ENCODE results near the gene COL4A2. TPM values are rescaled to one million over a fixed set of nuclear protein-coding genes. Genes with fewer than 3 reads are reported as not detected.

COL4A2 gene
- total RNA-seq, 2 experiments from 2014 or later: not detected

GRCh38 chr13:110285991-110286832 lies 20.9 kb upstream of the COL4A2 start:
- POLR2A ChIA-PET: no interaction called here
- Mint-ChIP-seq H3K4me1 (ENCODE audit: low read depth) (no peaks in the 10 kb centered on the region), H3K4me3 (no peak overlapping the region), H3K9me3 (ENCODE audit: insufficient read depth) (no peaks in the 10 kb centered on the region), H3K27ac (no peak overlapping the region), H3K27me3 (ENCODE audit: low read depth) (peaks cover 5% of the 10 kb centered on the region), H3K36me3 (ENCODE audit: low read depth) (no peaks in the 10 kb centered on the region)
- no peak for DNase-seq
- CTCF ChIA-PET: no interaction called here
- ATAC-seq: no peak

DNA sequence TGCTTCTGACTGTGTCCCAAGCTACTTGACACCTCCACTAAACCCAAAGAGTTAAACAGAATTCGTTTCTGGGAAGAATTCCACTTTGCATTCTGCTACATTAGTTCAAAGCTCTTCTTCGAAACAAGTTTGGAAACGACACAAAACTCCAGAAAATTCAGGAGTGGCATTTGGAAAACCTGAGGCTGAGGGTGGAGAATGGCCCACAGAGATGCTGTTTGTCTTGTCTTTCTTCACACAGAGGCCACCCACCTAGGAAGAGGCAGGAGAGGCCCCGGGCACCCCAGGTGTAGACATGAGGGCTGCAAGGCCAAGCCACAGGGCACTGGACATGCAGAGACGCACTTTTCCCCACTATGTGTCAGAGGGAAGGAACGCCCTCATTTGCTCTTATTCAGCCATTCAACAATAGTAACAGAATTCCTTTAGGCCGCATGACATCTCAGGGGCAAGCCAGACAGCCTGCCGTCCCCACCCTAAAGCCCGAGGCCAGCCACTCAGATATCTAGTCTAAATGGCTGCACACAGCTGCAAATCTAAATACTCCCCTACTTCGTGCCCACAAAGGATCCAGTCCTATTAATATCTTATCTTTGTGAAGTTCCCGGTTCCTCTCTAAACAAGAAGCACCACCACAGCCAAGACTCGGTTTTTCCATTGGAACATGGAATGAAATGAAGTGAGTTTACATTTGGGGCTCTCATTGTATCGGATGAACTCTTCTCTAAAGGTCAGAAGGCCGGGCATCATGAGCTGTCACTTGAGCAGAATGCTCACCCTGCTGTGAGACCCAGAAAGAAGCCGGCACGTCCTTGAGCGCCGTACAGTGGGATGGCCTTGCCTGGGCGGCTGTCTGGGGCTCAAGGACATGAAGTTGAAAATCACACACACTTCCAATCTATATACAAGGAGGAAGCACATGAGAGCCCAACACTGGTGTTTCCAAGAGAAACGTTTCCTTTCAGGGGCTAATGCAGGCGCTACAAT lies 20.0 kb upstream of the COL4A2 start:
- ATAC-seq (no peak), DNase-seq (no peak)
- Mint-ChIP-seq H3K4me3 (no peak overlapping the region), H3K27ac (no peak overlapping the region), H3K4me1 (ENCODE audit: low read depth) (no peaks in the 10 kb centered on the region), H3K36me3 (ENCODE audit: low read depth) (no peaks in the 10 kb centered on the region), H3K27me3 (ENCODE audit: low read depth) (no peaks in the 10 kb centered on the region), H3K9me3 (ENCODE audit: insufficient read depth) (no peaks in the 10 kb centered on the region)
- ChIA-PET CTCF (no interaction called here), POLR2A (no interaction called here)

GRCh38 chr13:110289174-110289573 lies 17.9 kb upstream of the COL4A2 start:
- Mint-ChIP-seq H3K27me3 (ENCODE audit: low read depth) (peaks cover 2% of the 10 kb centered on the region), H3K4me1 (ENCODE audit: low read depth) (no peaks in the 10 kb centered on the region), H3K4me3 (no peak overlapping the region), H3K36me3 (ENCODE audit: low read depth) (no peaks in the 10 kb centered on the region), H3K27ac (no peak overlapping the region), H3K9me3 (ENCODE audit: insufficient read depth) (no peaks in the 10 kb centered on the region)
- CTCF ChIA-PET: no interaction called here
- ATAC-seq: no peak
- DNase-seq: no peak
- POLR2A ChIA-PET: no interaction called here

DNA sequence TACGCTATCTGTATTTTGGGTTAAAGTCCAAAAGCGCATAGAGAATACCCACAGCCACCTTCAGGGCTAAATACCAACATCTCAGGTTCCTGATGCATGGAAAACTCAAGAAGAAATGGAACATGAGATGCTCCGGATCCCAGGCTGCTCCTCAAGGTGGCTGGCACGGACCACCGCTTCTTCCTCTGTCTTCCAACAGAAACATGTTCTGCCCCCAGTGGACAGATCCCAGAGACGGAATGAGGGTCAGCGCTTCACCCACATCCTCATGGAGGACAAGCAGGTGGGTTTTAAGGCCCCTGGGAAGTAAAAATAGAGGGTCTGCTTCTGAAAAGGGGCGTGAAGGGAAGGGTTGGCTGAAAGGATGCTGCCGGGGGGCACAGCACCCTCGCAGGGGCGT lies 17.4 kb upstream of the COL4A2 start:
- H3K9me3 Mint-ChIP-seq (ENCODE audit: insufficient read depth): no peaks in the 10 kb centered on the region
- H3K4me1 Mint-ChIP-seq (ENCODE audit: low read depth): no peaks in the 10 kb centered on the region
- H3K27me3 Mint-ChIP-seq (ENCODE audit: low read depth): peaks cover 3% of the 10 kb centered on the region
- DNase-seq: no peak
- H3K36me3 Mint-ChIP-seq (ENCODE audit: low read depth): no peaks in the 10 kb centered on the region
- no peak for ATAC-seq
- CTCF ChIA-PET: no interaction called here
- H3K4me3 Mint-ChIP-seq: no peak overlapping the region
- POLR2A ChIA-PET: no interaction called here
- no peak overlapping the region for H3K27ac Mint-ChIP-seq

DNA sequence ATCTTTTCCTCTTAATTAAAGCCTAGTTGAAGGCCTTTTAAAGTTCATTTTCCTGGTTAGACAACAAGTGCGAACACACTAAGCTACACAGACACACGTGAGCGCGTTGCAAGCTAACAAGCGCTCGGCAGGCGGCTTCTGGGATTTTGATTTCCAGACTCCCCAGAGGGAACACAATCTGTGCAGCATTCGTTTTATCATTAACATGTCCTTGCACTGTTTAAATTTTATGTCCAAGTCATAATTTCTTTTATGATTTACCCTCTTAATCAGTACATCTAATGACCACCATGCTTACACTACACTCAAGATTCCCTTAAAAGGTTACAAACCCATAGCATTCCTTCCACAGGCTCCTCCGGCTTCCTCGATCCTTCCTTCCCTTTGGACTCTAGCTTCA lies 16.9 kb upstream of the COL4A2 start:
- H3K36me3 Mint-ChIP-seq (ENCODE audit: low read depth): no peaks in the 10 kb centered on the region
- POLR2A ChIA-PET: no interaction called here
- no peak overlapping the region for H3K4me3 Mint-ChIP-seq
- no peak overlapping the region for H3K27ac Mint-ChIP-seq
- H3K9me3 Mint-ChIP-seq (ENCODE audit: insufficient read depth): no peaks in the 10 kb centered on the region
- peaks cover 3% of the 10 kb centered on the region for H3K27me3 Mint-ChIP-seq (ENCODE audit: low read depth)
- no peaks in the 10 kb centered on the region for H3K4me1 Mint-ChIP-seq (ENCODE audit: low read depth)
- no peak for ATAC-seq
- DNase-seq: no peak
- CTCF ChIA-PET: no interaction called here

DNA sequence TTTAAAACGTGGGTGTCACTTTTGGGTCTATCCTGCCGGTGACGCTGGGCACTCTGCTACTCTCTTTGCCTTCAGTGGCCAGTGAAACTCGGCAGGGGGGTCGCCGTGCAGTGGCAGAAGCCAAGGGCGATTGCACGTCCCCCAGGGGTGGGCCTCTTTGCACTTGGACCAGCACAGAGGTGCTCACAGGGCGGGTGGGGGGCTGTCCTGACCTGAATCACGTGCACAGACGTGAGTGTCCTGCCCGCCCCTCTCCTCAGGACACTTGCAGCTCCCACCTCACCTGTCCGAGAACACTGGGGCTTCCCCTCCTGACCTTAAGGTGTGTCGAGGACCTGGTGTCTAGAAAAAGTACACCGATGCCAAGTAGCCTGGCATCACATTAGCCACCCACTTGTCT lies 16.3 kb upstream of the COL4A2 start:
- Mint-ChIP-seq H3K9me3 (ENCODE audit: insufficient read depth) (no peaks in the 10 kb centered on the region), H3K27me3 (ENCODE audit: low read depth) (peaks cover 3% of the 10 kb centered on the region), H3K36me3 (ENCODE audit: low read depth) (no peaks in the 10 kb centered on the region), H3K4me1 (ENCODE audit: low read depth) (no peaks in the 10 kb centered on the region), H3K27ac (no peak overlapping the region), H3K4me3 (no peak overlapping the region)
- no peak for DNase-seq
- ATAC-seq: no peak
- CTCF ChIA-PET: no interaction called here
- POLR2A ChIA-PET: no interaction called here

- no peaks in the 10 kb centered on the region for H3K9me3 Mint-ChIP-seq (ENCODE audit: insufficient read depth)
- no peak for ATAC-seq
- no peak overlapping the region for H3K27ac Mint-ChIP-seq
- no peak for DNase-seq
- H3K4me3 Mint-ChIP-seq: no peak overlapping the region
- peaks cover 3% of the 10 kb centered on the region for H3K27me3 Mint-ChIP-seq (ENCODE audit: low read depth)
- no peaks in the 10 kb centered on the region for H3K36me3 Mint-ChIP-seq (ENCODE audit: low read depth)
- CTCF ChIA-PET: no interaction called here
- POLR2A ChIA-PET: no interaction called here
- no peaks in the 10 kb centered on the region for H3K4me1 Mint-ChIP-seq (ENCODE audit: low read depth)
Observed at GRCh38 chr13:110291286-110291685, 15.8 kb upstream of the COL4A2 start.

- H3K27me3 Mint-ChIP-seq (ENCODE audit: low read depth): peaks cover 9% of the 10 kb centered on the region
- CTCF ChIA-PET: no interaction called here
Observed at GRCh38 chr13:110293037-110293436, 14.0 kb upstream of the COL4A2 start.

DNA sequence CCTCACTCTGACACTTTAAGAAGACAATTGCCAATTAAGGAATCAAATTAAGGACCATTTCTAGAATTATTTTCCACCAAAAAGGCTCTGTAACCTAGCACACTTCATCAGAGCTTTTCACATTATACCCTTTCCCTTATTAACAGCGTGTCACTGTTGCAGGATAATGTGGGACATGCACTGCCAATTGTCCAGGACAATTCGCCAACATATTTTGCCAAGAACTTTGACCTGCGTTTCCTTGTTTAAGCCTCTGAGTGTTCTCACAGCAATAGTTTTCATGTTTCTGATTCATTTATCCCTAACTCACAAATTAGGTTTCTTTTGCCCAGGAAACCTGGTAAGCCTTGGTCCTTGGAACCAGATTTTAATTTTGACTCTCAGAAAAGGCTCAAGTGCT lies 13.4 kb upstream of the COL4A2 start:
- H3K9me3 Mint-ChIP-seq (ENCODE audit: insufficient read depth): no peaks in the 10 kb centered on the region
- ATAC-seq: no peak
- no peak overlapping the region for H3K27ac Mint-ChIP-seq
- peaks cover 13% of the 10 kb centered on the region for H3K27me3 Mint-ChIP-seq (ENCODE audit: low read depth)
- POLR2A ChIA-PET: no interaction called here
- peaks cover 4% of the 10 kb centered on the region for H3K4me1 Mint-ChIP-seq (ENCODE audit: low read depth)
- DNase-seq: no peak
- H3K36me3 Mint-ChIP-seq (ENCODE audit: low read depth): no peaks in the 10 kb centered on the region
- CTCF ChIA-PET: no interaction called here
- no peak overlapping the region for H3K4me3 Mint-ChIP-seq

More at GRCh38 chr13:110293037-110293436, 14.0 kb upstream of the COL4A2 start:
- no peak for DNase-seq
- POLR2A ChIA-PET: no interaction called here
- H3K36me3 Mint-ChIP-seq (ENCODE audit: low read depth): no peaks in the 10 kb centered on the region
- H3K4me1 Mint-ChIP-seq (ENCODE audit: low read depth): no peaks in the 10 kb centered on the region
- H3K9me3 Mint-ChIP-seq (ENCODE audit: insufficient read depth): no peaks in the 10 kb centered on the region
- no peak overlapping the region for H3K27ac Mint-ChIP-seq
- no peak overlapping the region for H3K4me3 Mint-ChIP-seq
- no peak for ATAC-seq

DNA sequence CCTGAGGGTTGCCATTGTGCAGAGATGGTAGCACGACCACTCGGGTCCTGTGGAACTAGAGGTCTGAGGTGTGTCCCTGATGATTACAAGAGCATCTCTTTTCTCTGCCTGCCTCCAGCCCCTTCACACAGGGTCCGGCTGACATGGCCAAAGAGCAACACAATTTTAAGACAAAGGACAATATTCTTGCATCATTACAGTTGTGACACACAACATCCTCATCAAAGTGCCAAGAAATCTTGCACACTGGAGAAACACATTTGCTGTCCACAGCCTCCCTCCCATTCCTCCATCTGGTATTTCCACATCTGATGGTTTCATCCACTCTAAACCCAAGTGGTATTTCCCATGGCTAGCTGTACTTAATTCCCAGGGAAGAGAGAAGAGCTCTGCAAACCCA lies 12.9 kb upstream of the COL4A2 start:
- DNase-seq (no peak), ATAC-seq (no peak)
- ChIA-PET POLR2A (no interaction called here), CTCF (no interaction called here)
- Mint-ChIP-seq H3K36me3 (ENCODE audit: low read depth) (no peaks in the 10 kb centered on the region), H3K9me3 (ENCODE audit: insufficient read depth) (no peaks in the 10 kb centered on the region), H3K4me3 (no peak overlapping the region), H3K27me3 (ENCODE audit: low read depth) (peaks cover 18% of the 10 kb centered on the region), H3K4me1 (ENCODE audit: low read depth) (peaks cover 4% of the 10 kb centered on the region), H3K27ac (no peak overlapping the region)

GRCh38 chr13:110294622-110295021 lies 12.5 kb upstream of the COL4A2 start:
- H3K9me3 Mint-ChIP-seq (ENCODE audit: insufficient read depth): no peaks in the 10 kb centered on the region
- no peaks in the 10 kb centered on the region for H3K36me3 Mint-ChIP-seq (ENCODE audit: low read depth)
- peaks cover 4% of the 10 kb centered on the region for H3K4me1 Mint-ChIP-seq (ENCODE audit: low read depth)
- ChIA-PET CTCF (no interaction called here), POLR2A (no interaction called here)
- H3K4me3 Mint-ChIP-seq: no peak overlapping the region
- H3K27me3 Mint-ChIP-seq (ENCODE audit: low read depth): peaks cover 22% of the 10 kb centered on the region
- no peak for ATAC-seq
- no peak for DNase-seq
- no peak overlapping the region for H3K27ac Mint-ChIP-seq

DNA sequence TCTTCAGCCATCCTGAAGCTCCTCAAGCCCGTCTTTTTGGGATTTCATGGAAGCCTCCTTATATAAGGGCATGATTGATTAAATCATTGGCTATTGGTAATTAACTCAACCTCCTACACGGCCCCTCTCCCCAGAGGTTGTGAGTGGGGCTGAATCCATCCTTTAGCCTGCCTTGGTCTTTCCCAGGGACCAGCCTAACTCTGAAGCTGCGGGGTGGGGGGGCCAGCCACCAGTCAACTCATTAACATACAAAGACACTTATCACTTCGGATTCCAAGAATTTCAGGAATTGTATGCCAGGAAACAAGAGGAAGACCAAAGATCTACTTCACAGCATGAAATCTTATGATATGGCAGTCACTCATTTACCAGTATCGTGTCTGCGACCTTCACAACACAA lies 10.1 kb upstream of the COL4A2 start:
- Mint-ChIP-seq H3K9me3 (ENCODE audit: insufficient read depth) (no peaks in the 10 kb centered on the region), H3K4me3 (no peak overlapping the region), H3K36me3 (ENCODE audit: low read depth) (no peaks in the 10 kb centered on the region), H3K27me3 (ENCODE audit: low read depth) (peaks cover 34% of the 10 kb centered on the region), H3K27ac (no peak overlapping the region), H3K4me1 (ENCODE audit: low read depth) (peaks cover 4% of the 10 kb centered on the region)
- ATAC-seq (no peak), DNase-seq (no peak)
- ChIA-PET CTCF (no interaction called here), POLR2A (no interaction called here)

Data from activated CD8-positive, alpha-beta T cell treated with anti-CD3 and anti-CD28 coated beads, Interleukin-2, amount 10 ng/mL, durations not matched to agents 7 days and 5 days (primary cell).